ENCODE results near the gene TMEM219.

DNA sequence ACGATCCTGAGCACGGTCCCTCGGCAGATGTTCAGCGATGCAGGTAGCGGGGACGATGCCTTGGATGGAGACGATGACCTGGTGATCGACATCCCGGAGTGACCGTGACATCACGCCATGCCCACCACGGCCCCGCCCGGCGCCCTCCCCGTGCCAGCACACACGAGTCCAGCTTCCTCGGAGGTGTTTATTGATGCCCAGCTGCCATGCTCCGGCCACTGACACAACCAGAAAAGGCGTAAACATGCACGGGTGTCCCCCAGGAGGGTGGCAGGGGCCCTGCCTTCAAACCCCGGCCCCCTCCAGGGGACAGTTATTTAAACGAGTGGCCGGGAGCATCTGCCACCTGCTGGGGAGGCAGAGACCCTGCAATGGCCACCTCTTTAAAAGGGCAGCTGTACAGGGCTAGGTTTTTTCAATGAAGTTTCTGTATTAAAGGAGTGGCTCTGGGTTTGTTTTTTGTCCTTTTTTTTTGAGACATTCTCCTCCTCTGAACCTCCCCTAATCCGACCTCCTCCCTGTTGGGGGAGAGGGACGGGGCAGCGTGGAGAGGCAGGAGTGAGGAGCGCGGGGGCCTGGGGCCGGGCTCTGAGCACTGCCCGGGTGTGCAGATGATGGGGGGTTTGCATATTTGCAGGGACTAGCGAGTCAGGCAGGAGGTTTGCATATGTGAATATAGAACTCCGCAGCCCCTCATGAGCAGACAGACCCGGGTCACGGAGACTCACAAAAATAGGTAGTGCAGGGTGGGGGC lies 43.6 kb downstream of the TMEM219 start:
- TF ChIP-seq, protein P1, sequence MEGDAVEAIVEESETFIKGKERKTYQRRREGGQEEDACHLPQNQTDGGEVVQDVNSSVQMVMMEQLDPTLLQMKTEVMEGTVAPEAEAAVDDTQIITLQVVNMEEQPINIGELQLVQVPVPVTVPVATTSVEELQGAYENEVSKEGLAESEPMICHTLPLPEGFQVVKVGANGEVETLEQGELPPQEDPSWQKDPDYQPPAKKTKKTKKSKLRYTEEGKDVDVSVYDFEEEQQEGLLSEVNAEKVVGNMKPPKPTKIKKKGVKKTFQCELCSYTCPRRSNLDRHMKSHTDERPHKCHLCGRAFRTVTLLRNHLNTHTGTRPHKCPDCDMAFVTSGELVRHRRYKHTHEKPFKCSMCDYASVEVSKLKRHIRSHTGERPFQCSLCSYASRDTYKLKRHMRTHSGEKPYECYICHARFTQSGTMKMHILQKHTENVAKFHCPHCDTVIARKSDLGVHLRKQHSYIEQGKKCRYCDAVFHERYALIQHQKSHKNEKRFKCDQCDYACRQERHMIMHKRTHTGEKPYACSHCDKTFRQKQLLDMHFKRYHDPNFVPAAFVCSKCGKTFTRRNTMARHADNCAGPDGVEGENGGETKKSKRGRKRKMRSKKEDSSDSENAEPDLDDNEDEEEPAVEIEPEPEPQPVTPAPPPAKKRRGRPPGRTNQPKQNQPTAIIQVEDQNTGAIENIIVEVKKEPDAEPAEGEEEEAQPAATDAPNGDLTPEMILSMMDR (IDR thresholded peaks at IDR 0.05) = peak; percentile 55 to 84
- TF ChIP-seq POLR2A (IDR thresholded peaks at IDR 0.05) (no peak), POLR2AphosphoS5 (IDR thresholded peaks at IDR 0.05) (no peak)
